Measurements from ENCODE around the gene NUP133.
"Not testable (repeated sequence)": the region's sequence is repeated elsewhere in the genome, so short reads cannot be mapped to it uniquely, and the experiment has no call there.

NUP133 gene

DNA sequence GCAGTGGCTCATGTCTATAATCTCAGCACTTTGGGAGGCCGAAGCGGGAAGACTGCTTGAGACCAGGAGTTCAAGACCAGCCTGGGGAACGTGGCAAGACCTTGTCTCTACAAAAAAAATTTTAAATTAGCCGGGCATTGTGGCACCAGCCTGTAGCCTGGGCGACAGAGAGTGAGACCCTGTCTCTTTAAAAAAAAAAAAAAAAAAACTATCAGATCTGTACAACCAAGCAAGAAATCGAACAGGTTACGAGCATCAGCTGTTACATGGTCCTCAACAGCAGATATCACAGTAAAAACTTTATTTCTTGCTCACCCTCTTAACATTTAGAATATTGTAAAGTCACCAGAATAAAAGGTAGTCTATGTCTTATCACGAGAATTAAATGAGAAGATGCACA, 1.5 kb downstream of the NUP133 start:
- DNase-seq (ENCODE audit: insufficient read length) (no peak), FAIRE-seq (no peak)
- TF ChIP-seq POLR2AphosphoS5 (IDR thresholded peaks at IDR 0.05; ENCODE audit: low read depth, low read length) (no peak), POLR2A (IDR thresholded peaks at IDR 0.05; ENCODE audit: low read depth, low read length) (no peak), TAF1 (IDR thresholded peaks at IDR 0.05; ENCODE audit: borderline replicate concordance, low read depth, low read length) (no peak)

GRCh38 chr1:229495782-229496181, 12.4 kb downstream of the NUP133 start:
- TF ChIP-seq POLR2A (IDR thresholded peaks at IDR 0.05; ENCODE audit: low read depth, low read length) (no peak), TAF1 (IDR thresholded peaks at IDR 0.05; ENCODE audit: borderline replicate concordance, low read depth, low read length) (no peak)
- FAIRE-seq (no peak), DNase-seq (ENCODE audit: insufficient read length) (no peak)

DNA sequence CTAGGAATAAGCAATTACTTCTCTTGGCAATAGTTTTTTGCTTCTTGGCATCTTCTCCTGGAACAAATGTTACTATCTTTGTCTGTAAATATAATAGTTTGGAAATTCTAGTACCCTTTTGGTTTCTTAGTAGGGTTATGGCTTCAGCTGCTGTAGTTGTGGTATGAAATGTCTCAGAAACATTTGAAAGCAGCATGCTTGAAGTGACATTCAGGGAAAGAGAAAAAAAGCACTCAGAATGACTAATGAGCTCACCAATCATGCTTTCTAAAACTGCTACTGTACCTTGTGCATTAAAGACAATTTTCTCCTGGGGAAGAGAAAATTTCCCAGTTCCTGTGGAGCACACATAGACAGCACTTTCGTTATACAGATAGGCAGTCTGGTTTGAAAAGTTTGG, 21.0 kb downstream of the NUP133 start:
- TF ChIP-seq POLR2A (IDR thresholded peaks at IDR 0.05; ENCODE audit: low read depth, low read length) = no peak
- no peak for TF ChIP-seq POLR2AphosphoS5 (IDR thresholded peaks at IDR 0.05; ENCODE audit: low read depth, low read length)
- no peak for TF ChIP-seq TAF1 (IDR thresholded peaks at IDR 0.05; ENCODE audit: borderline replicate concordance, low read depth, low read length)
- FAIRE-seq (no peak), DNase-seq (ENCODE audit: insufficient read length) (no peak)

DNA sequence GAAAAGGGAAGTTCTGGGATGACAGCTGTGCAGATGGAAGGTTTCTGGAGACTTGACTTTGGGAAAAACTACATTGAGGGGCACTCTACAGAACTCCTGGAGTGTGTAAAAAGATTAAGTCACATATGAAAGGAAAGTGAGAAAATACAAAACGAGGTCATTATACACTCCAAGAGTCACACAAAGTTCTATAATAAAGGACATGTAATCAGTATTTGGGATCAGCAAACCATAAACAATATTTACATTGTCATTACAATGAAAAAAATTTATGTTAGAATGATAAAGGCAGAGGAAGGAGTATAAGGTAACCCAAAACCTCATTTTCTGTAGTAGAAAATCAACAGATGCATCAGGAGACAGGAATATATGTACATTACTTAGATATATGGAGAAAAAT, 22.8 kb downstream of the NUP133 start:
- DNase-seq (ENCODE audit: insufficient read length) (no peak), FAIRE-seq (no peak)
- TF ChIP-seq POLR2AphosphoS5 (IDR thresholded peaks at IDR 0.05; ENCODE audit: low read depth, low read length) (no peak), TAF1 (IDR thresholded peaks at IDR 0.05; ENCODE audit: borderline replicate concordance, low read depth, low read length) (no peak), POLR2A (IDR thresholded peaks at IDR 0.05; ENCODE audit: low read depth, low read length) (no peak)

DNA sequence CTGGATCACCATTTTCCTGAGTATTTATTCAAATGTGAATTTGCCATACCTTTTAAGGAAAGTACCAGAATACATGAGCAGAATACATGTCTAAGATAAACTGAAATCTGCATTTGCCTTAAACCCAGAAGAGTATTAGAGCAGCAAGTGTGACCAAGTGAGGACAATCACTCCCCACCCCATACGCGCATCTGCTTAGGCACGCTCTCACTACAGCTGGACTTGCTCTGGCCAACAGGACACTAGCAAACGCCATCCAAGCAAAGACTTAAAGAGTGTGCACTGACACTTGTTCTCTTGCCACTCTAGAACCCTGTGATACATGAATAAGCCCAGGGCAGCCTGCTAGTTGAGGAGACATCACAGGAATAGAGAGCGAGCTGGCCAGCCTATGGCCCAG, 25.6 kb downstream of the NUP133 start:
- no peak for FAIRE-seq
- no peak for DNase-seq (ENCODE audit: insufficient read length)

DNA sequence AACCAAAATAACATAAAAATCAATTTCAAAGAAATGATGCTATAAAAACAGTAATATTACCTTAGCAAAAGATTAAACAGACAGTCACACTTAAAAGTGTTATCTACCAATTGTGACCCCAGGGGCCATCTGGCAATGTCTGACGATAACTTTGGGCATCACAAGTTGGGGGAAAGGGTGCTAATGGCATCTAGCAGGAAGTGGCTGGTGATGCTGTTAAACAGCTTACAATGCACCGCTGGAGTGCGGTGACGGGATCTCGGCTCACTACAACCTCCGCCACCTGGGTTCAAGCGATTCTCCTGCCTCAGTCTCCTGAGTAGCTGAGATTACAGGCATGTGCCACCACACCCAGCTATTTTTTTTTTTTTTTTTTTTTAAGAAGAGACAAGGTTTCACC, 27.6 kb downstream of the NUP133 start:
- TF ChIP-seq POLR2A (IDR thresholded peaks at IDR 0.05; ENCODE audit: low read depth, low read length) (no peak), TAF1 (IDR thresholded peaks at IDR 0.05; ENCODE audit: borderline replicate concordance, low read depth, low read length) (no peak), POLR2AphosphoS5 (IDR thresholded peaks at IDR 0.05; ENCODE audit: low read depth, low read length) (no peak)
- DNase-seq (ENCODE audit: insufficient read length) (no peak), FAIRE-seq (no peak)

More for the DNA sequence above, 25.6 kb downstream of the NUP133 start:
- TF ChIP-seq POLR2AphosphoS5 (IDR thresholded peaks at IDR 0.05; ENCODE audit: low read depth, low read length) (no peak), TAF1 (IDR thresholded peaks at IDR 0.05; ENCODE audit: borderline replicate concordance, low read depth, low read length) (no peak), POLR2A (IDR thresholded peaks at IDR 0.05; ENCODE audit: low read depth, low read length) (no peak)

GRCh38 chr1:229479660-229480399, 28.3 kb downstream of the NUP133 start:
- FAIRE-seq (peak; percentile 81), DNase-seq (ENCODE audit: insufficient read length) (peak; percentile 27)
- TF ChIP-seq TAF1 (IDR thresholded peaks at IDR 0.05; ENCODE audit: borderline replicate concordance, low read depth, low read length) (no peak), POLR2A (IDR thresholded peaks at IDR 0.05; ENCODE audit: low read depth, low read length) (peak; percentile 64), POLR2AphosphoS5 (IDR thresholded peaks at IDR 0.05; ENCODE audit: low read depth, low read length) (no peak)

DNA sequence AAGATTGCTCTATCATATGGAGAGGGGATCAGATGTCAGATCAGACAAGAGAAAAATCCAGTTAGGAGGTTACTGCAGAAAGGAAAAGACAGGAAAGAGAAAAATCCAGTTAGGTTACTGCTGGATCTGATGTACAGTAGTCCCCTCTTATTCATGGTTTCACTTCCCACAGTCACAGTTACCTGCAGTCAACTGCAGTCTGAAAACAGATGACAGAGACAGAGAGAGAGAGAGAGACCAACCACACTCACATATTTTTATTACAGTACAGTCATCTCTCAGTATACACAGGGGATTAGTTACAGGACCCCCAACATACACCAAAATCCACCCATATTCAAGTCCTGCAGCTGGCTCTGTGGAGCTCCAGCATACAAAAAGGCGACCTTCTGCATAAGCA, 29.3 kb downstream of the NUP133 start:
- FAIRE-seq (peak; percentile 76), DNase-seq (ENCODE audit: insufficient read length) (no peak)
- TF ChIP-seq POLR2AphosphoS5 (IDR thresholded peaks at IDR 0.05; ENCODE audit: low read depth, low read length) (no peak), POLR2A (IDR thresholded peaks at IDR 0.05; ENCODE audit: low read depth, low read length) (no peak), TAF1 (IDR thresholded peaks at IDR 0.05; ENCODE audit: borderline replicate concordance, low read depth, low read length) (no peak)

- FAIRE-seq; DNase-seq (ENCODE audit: insufficient read length): not testable (repeated sequence)
These were observed 32.3 kb downstream of the NUP133 start for GRCh38 chr1:229475859-229476258.

- no peak for FAIRE-seq
- TF ChIP-seq POLR2AphosphoS5 (IDR thresholded peaks at IDR 0.05; ENCODE audit: low read depth, low read length) = no peak
- no peak for TF ChIP-seq TAF1 (IDR thresholded peaks at IDR 0.05; ENCODE audit: borderline replicate concordance, low read depth, low read length)
- no peak for TF ChIP-seq POLR2A (IDR thresholded peaks at IDR 0.05; ENCODE audit: low read depth, low read length)
- DNase-seq (ENCODE audit: insufficient read length) = no peak
These were observed 33.6 kb downstream of the NUP133 start for GRCh38 chr1:229474509-229474908.

DNA sequence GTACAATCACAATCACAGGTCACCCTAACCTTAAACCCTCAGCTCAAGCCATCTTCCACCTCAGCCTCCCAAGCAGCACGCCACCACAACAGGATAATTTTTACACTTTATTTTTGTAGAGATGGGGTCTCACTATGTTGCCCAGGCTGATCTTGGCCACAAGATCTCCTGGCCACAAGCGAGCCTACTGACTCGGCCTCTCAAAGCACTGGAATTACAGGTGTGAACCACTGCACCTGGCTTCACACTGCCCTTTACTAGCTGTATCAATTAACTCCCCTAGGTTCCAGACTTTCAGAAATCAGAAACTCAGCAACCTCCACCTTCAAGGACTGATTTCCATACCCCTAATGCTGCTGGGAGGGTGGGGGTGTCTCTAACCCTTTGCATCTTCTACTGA, 37.0 kb downstream of the NUP133 start:
- FAIRE-seq = no peak
- TF ChIP-seq TAF1 (IDR thresholded peaks at IDR 0.05; ENCODE audit: borderline replicate concordance, low read depth, low read length) (no peak), POLR2A (IDR thresholded peaks at IDR 0.05; ENCODE audit: low read depth, low read length) (no peak), POLR2AphosphoS5 (IDR thresholded peaks at IDR 0.05; ENCODE audit: low read depth, low read length) (no peak)
- no peak for DNase-seq (ENCODE audit: insufficient read length)

DNA sequence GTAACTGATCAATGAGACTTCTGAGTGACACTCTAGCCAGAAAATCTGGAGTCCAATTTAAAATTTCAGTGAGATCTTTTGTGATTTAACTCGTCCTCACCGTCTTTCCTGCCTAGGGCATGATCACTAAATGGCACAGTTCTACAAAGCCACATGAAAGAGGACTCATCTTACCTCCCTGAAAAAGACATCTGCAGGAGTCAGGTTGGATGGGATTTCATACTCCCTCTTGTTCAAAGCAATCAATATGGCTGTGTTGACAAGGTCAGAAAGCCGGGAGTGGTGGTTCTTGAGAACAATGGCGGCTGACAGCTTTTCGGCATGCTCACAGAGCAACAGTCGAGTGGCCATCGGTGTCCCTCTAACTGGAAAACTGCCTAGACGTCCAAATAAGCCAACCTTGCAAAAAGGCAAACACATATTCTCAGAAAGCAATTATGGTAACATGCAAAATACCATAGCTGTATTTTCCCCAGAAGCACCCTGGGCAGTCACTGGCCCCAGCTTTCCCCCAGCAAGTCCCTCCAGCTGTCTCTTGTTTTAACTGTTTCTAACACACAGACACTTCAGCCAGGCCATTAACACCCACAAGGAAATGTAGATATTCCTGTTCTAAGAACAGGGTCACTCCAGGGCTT, 37.6 kb downstream of the NUP133 start:
- TF ChIP-seq POLR2A (IDR thresholded peaks at IDR 0.05; ENCODE audit: low read depth, low read length) (no peak), TAF1 (IDR thresholded peaks at IDR 0.05; ENCODE audit: borderline replicate concordance, low read depth, low read length) (no peak), POLR2AphosphoS5 (IDR thresholded peaks at IDR 0.05; ENCODE audit: low read depth, low read length) (no peak)
- FAIRE-seq (no peak), DNase-seq (ENCODE audit: insufficient read length) (no peak)

Measured in GM12892 (cell line).